ENCODE data around the gene CXCL12.

Gene CXCL12

GRCh38 chr10:44382131-44382858 is 2.6 kb downstream of the CXCL12 start:
- H3K4me1 Mint-ChIP-seq, result peaks cover 4% of the 10 kb centered on the region
- no peak overlapping the region for H3K27ac Mint-ChIP-seq
- H3K4me3 Mint-ChIP-seq, result no peak overlapping the region

GRCh38 chr10:44380829-44381600 is 3.9 kb downstream of the CXCL12 start:
- peaks cover 20% of the 10 kb centered on the region for H3K27me3 Mint-ChIP-seq
- no peaks in the 10 kb centered on the region for H3K36me3 Mint-ChIP-seq

More at GRCh38 chr10:44382131-44382858, 2.6 kb downstream of the CXCL12 start:
- H3K9me3 Mint-ChIP-seq, result no peaks in the 10 kb centered on the region
- H3K27me3 Mint-ChIP-seq, result peaks cover 24% of the 10 kb centered on the region
- no peaks in the 10 kb centered on the region for H3K36me3 Mint-ChIP-seq

GRCh38 chr10:44379907-44380306 is 5.0 kb downstream of the CXCL12 start:
- Mint-ChIP-seq H3K27ac (no peak overlapping the region), H3K4me1 (no peaks in the 10 kb centered on the region), H3K4me3 (no peak overlapping the region), H3K36me3 (no peaks in the 10 kb centered on the region), H3K9me3 (no peaks in the 10 kb centered on the region), H3K27me3 (peaks cover 16% of the 10 kb centered on the region)

More at GRCh38 chr10:44380829-44381600, 3.9 kb downstream of the CXCL12 start:
- peaks cover 4% of the 10 kb centered on the region for H3K4me1 Mint-ChIP-seq
- no peak overlapping the region for H3K4me3 Mint-ChIP-seq
- no peak overlapping the region for H3K27ac Mint-ChIP-seq
- H3K9me3 Mint-ChIP-seq, result no peaks in the 10 kb centered on the region

GRCh38 chr10:44378626-44379025 is 6.3 kb downstream of the CXCL12 start:
- Mint-ChIP-seq H3K9me3 (no peaks in the 10 kb centered on the region), H3K27ac (no peak overlapping the region), H3K27me3 (peaks cover 16% of the 10 kb centered on the region), H3K36me3 (no peaks in the 10 kb centered on the region), H3K4me3 (no peak overlapping the region), H3K4me1 (no peaks in the 10 kb centered on the region)

- Mint-ChIP-seq H3K4me3 (no peak overlapping the region), H3K4me1 (no peaks in the 10 kb centered on the region), H3K9me3 (no peaks in the 10 kb centered on the region), H3K36me3 (no peaks in the 10 kb centered on the region), H3K27me3 (peaks cover 12% of the 10 kb centered on the region), H3K27ac (no peak overlapping the region)
Measured at GRCh38 chr10:44377651-44378310, 7.1 kb downstream of the CXCL12 start.

GRCh38 chr10:44376472-44377099 is 8.3 kb downstream of the CXCL12 start:
- Mint-ChIP-seq H3K27ac (no peak overlapping the region), H3K9me3 (no peaks in the 10 kb centered on the region), H3K4me3 (no peak overlapping the region), H3K36me3 (no peaks in the 10 kb centered on the region), H3K4me1 (no peaks in the 10 kb centered on the region), H3K27me3 (peaks cover 6% of the 10 kb centered on the region)

- Mint-ChIP-seq H3K27ac (no peak overlapping the region), H3K4me3 (no peak overlapping the region), H3K4me1 (no peaks in the 10 kb centered on the region), H3K27me3 (peaks cover 5% of the 10 kb centered on the region), H3K9me3 (no peaks in the 10 kb centered on the region), H3K36me3 (no peaks in the 10 kb centered on the region)
Measured at GRCh38 chr10:44374155-44374554, 10.7 kb downstream of the CXCL12 start.

- no peak overlapping the region for H3K27ac Mint-ChIP-seq
- H3K27me3 Mint-ChIP-seq, result no peaks in the 10 kb centered on the region
- no peaks in the 10 kb centered on the region for H3K4me1 Mint-ChIP-seq
- H3K4me3 Mint-ChIP-seq, result no peak overlapping the region
- H3K36me3 Mint-ChIP-seq, result no peaks in the 10 kb centered on the region
- H3K9me3 Mint-ChIP-seq, result no peaks in the 10 kb centered on the region
Measured at GRCh38 chr10:44373341-44373995, 11.4 kb downstream of the CXCL12 start.

GRCh38 chr10:44372181-44372580 is 12.7 kb downstream of the CXCL12 start:
- H3K36me3 Mint-ChIP-seq, result no peaks in the 10 kb centered on the region
- no peak overlapping the region for H3K4me3 Mint-ChIP-seq
- H3K27ac Mint-ChIP-seq, result no peak overlapping the region
- no peaks in the 10 kb centered on the region for H3K4me1 Mint-ChIP-seq
- H3K27me3 Mint-ChIP-seq, result no peaks in the 10 kb centered on the region
- H3K9me3 Mint-ChIP-seq, result no peaks in the 10 kb centered on the region

GRCh38 chr10:44370731-44371248 is 14.1 kb downstream of the CXCL12 start:
- Mint-ChIP-seq H3K27me3 (no peaks in the 10 kb centered on the region), H3K36me3 (no peaks in the 10 kb centered on the region), H3K4me1 (no peaks in the 10 kb centered on the region), H3K27ac (no peak overlapping the region), H3K4me3 (no peak overlapping the region), H3K9me3 (no peaks in the 10 kb centered on the region)

GRCh38 chr10:44369854-44370253 is 15.0 kb downstream of the CXCL12 start:
- Mint-ChIP-seq H3K4me3 (no peak overlapping the region), H3K27me3 (no peaks in the 10 kb centered on the region), H3K27ac (no peak overlapping the region), H3K4me1 (no peaks in the 10 kb centered on the region), H3K9me3 (no peaks in the 10 kb centered on the region), H3K36me3 (no peaks in the 10 kb centered on the region)

- Mint-ChIP-seq H3K4me1 (no peaks in the 10 kb centered on the region), H3K27ac (no peak overlapping the region), H3K36me3 (no peaks in the 10 kb centered on the region)
Measured at GRCh38 chr10:44369296-44369695, 15.6 kb downstream of the CXCL12 start.

GRCh38 chr10:44368637-44369036 is 16.3 kb downstream of the CXCL12 start:
- Mint-ChIP-seq H3K4me1 (no peaks in the 10 kb centered on the region), H3K9me3 (no peaks in the 10 kb centered on the region), H3K27ac (no peak overlapping the region), H3K27me3 (no peaks in the 10 kb centered on the region), H3K36me3 (no peaks in the 10 kb centered on the region), H3K4me3 (no peak overlapping the region)

More at GRCh38 chr10:44369296-44369695, 15.6 kb downstream of the CXCL12 start:
- H3K4me3 Mint-ChIP-seq, result no peak overlapping the region
- no peaks in the 10 kb centered on the region for H3K27me3 Mint-ChIP-seq
- H3K9me3 Mint-ChIP-seq, result no peaks in the 10 kb centered on the region

GRCh38 chr10:44366941-44367630 is 17.8 kb downstream of the CXCL12 start:
- Mint-ChIP-seq H3K27me3 (no peaks in the 10 kb centered on the region), H3K9me3 (no peaks in the 10 kb centered on the region), H3K36me3 (no peaks in the 10 kb centered on the region), H3K27ac (no peak overlapping the region), H3K4me1 (no peaks in the 10 kb centered on the region), H3K4me3 (no peak overlapping the region)
